CD14-positive monocyte (primary cell): Measurements from ENCODE around the gene ACTN4. TPM values are rescaled to one million over a fixed set of nuclear protein-coding genes. Genes with fewer than 3 reads are reported as not detected.
A peak's percentile ranks its signal among the peaks of the same experiment; 100 is the strongest.

Source experiments
- DNase-seq, 3 donors: peaks; one replicate each; pipeline ENCODE4 v3.0.0-alpha.2; 2011 to 2022
- H2AFZ ChIP-seq: 2 replicates; pipeline ENCODE4 v1.6.0; 2012; ENCODE audit warnings: mild to moderate bottlenecking, low read depth, low read length, inconsistent platforms; ENCODE audit not compliant: insufficient read depth, poor library complexity, severe bottlenecking
- H3K27ac ChIP-seq, 2 donors: 1 replicate in 1 of 2; 2 replicates in 1 of 2; pipeline ENCODE4 v1.5.1; 2012 to 2013; ENCODE audit warnings: low read length in 2 of 2, control low read depth in 1 of 2, inconsistent platforms in 1 of 2, low read depth in 1 of 2, mild to moderate bottlenecking in 1 of 2
- H3K27me3 ChIP-seq, 2 donors: one replicate each; pipeline versions ENCODE4 v1.6.0 to v1.6.1; 2011 to 2013; ENCODE audit warnings: low read length in 2 of 2; ENCODE audit not compliant: control insufficient read depth in 2 of 2, insufficient read depth in 2 of 2
- H3K36me3 ChIP-seq, 2 donors: replicated peaks in 1 of 2; 1 replicate in 1 of 2; 2 replicates in 1 of 2; pipeline versions ENCODE4 v1.5.1 to v1.6.1; 2012 to 2013; ENCODE audit warnings: low read length in 2 of 2, control low read depth in 1 of 2, inconsistent platforms in 1 of 2, mild to moderate bottlenecking in 1 of 2; ENCODE audit not compliant: insufficient read depth in 2 of 2, control insufficient read depth in 1 of 2
- H3K4me1 ChIP-seq, 2 donors: 1 replicate in 1 of 2; 2 replicates in 1 of 2; pipeline versions ENCODE4 v1.5.1 to v1.6.1; 2012 to 2013; ENCODE audit warnings: low read length in 2 of 2, control low read depth in 1 of 2, inconsistent platforms in 1 of 2, mild to moderate bottlenecking in 1 of 2, moderate library complexity in 1 of 2; ENCODE audit not compliant: insufficient read depth in 2 of 2, control insufficient read depth in 1 of 2
- H3K4me2 ChIP-seq: replicated peaks from 2 replicates; pipeline ENCODE3; 2012; ENCODE audit warnings: low read length, moderate library complexity, mild to moderate bottlenecking; ENCODE audit not compliant: poor library complexity, severe bottlenecking; ENCODE audit errors: extremely low read depth
- H3K4me3 ChIP-seq, 3 experiments: fragments of 200-600 bp in 1 of 3; sonication (generic) in 1 of 3; replicated peaks in 1 of 3; 1 replicate in 2 of 3; 2 replicates in 1 of 3; pipeline ENCODE4 v1.5.1; 2011 to 2013; ENCODE audit warnings: low read length in 3 of 3, mild to moderate bottlenecking in 3 of 3, control low read depth in 2 of 3, low read depth in 2 of 3, inconsistent platforms in 1 of 3, moderate library complexity in 1 of 3
- H3K79me2 ChIP-seq: 2 replicates; pipeline ENCODE4 v1.6.0; 2012; ENCODE audit warnings: mild to moderate bottlenecking, control low read depth, inconsistent platforms, low read length, moderate library complexity; ENCODE audit not compliant: insufficient read depth
- H3K9ac ChIP-seq: 2 replicates; pipeline ENCODE4 v1.6.0; 2017; ENCODE audit warnings: low read length, mild to moderate bottlenecking; ENCODE audit not compliant: insufficient read depth, poor library complexity, severe bottlenecking
- H3K9me3 ChIP-seq, 2 donors: replicated peaks in 1 of 2; 1 replicate in 1 of 2; 2 replicates in 1 of 2; pipeline versions ENCODE4 v1.5.1 to v1.6.1; 2012 to 2013; ENCODE audit warnings: low read length in 2 of 2, control low read depth in 1 of 2; ENCODE audit not compliant: control insufficient read depth in 1 of 2, insufficient read depth in 1 of 2
- H4K20me1 ChIP-seq: 2 replicates; pipeline ENCODE4 v1.6.0; 2012; ENCODE audit warnings: mild to moderate bottlenecking, low read length, control low read depth, moderate library complexity; ENCODE audit not compliant: insufficient read depth
- H3K27ac Mint-ChIP-seq, 7 donors: one replicate each; pipeline ENCODE4 v1.8.0; 2020; ENCODE audit warnings: mild to moderate bottlenecking in 7 of 7, mixed read lengths in 7 of 7, moderate library complexity in 6 of 7, inconsistent platforms in 2 of 7
- H3K27me3 Mint-ChIP-seq, 3 donors: one replicate each; pipeline ENCODE4 v1.8.0; 2021 to 2022; ENCODE audit warnings: low read depth in 3 of 3, mild to moderate bottlenecking in 3 of 3, mixed read lengths in 3 of 3, moderate library complexity in 3 of 3, inconsistent platforms in 1 of 3
- H3K36me3 Mint-ChIP-seq, 2 donors: one replicate each; pipeline ENCODE4 v1.8.0; 2020; ENCODE audit warnings: mixed read lengths in 2 of 2, inconsistent platforms in 1 of 2, mild to moderate bottlenecking in 1 of 2
- H3K4me1 Mint-ChIP-seq: one replicate; pipeline ENCODE4 v1.8.0; 2020; ENCODE audit warnings: mild to moderate bottlenecking, mixed read lengths
- H3K4me3 Mint-ChIP-seq, 2 donors: one replicate each; pipeline ENCODE4 v1.8.0; 2020; ENCODE audit warnings: mild to moderate bottlenecking in 2 of 2, mixed read lengths in 2 of 2, moderate library complexity in 1 of 2
- H3K9me3 Mint-ChIP-seq, 7 donors: one replicate each; pipeline ENCODE4 v1.8.0; 2020 to 2022; ENCODE audit warnings: mixed read lengths in 7 of 7, mild to moderate bottlenecking in 6 of 7, moderate library complexity in 6 of 7, inconsistent platforms in 2 of 7
- CTCF ChIP-seq: fragments of 200-600 bp; IDR thresholded peaks from one replicate; pipeline ENCODE4 v1.8.0; 2022; ENCODE audit warnings: antibody characterized with exemption, mild to moderate bottlenecking
- WGBS: methylation state at CpG from one replicate; pipeline ENCODE4 v1.1.5; 2013; ENCODE audit warnings: missing lambda C conversion rate; ENCODE audit not compliant: insufficient coverage; 5-methylcytosine and 5-hydroxymethylcytosine counted together
- intact Hi-C, 2 donors: fragments of 100-400 bp; cut with micrococcal nuclease; formaldehyde crosslinking; loops; one replicate each; pipeline versions ENCODE4 v1.15.0 to v1.15.1; 2023
- polyA plus RNA-seq, 3 donors: library from polyadenylated mRNA; depleted of rRNA in 1 of 3; unstranded in 2 of 3; stranded (reverse) in 1 of 3; fragments of 300-500 nt in 2 of 3; fragments of >200 nt in 1 of 3; fragmentation: Illumina TruSeq in 2 of 3; gene quantifications; 1 replicate in 2 of 3; 2 replicates in 1 of 3; pipeline ENCODE4 v1.2.3, GENCODE V29; 2012 to 2021

The ACTN4 gene
- polyA plus RNA-seq, 3 donors, result 8.4 to 177 (median 16.0) TPM

GRCh38 chr19:38650911-38651584, 3.6 kb downstream of the ACTN4 start:
- H3K4me2 ChIP-seq, result peak overlapping the region; percentile 85
- intact Hi-C loops, result no loop called here
- peak overlapping the region; percentile 57 for H3K9ac ChIP-seq
- TF ChIP-seq CTCF, result no peak
- H3K4me3 ChIP-seq, result peak overlapping the region in 1 of 3 experiments; percentile 98
- Mint-ChIP-seq H3K27me3 (no peaks in the 10 kb centered on the region), H3K36me3 (peaks cover 12 to 14% of the 10 kb centered on the region in 2 donors), H3K4me3 (peak overlapping the region; percentile 59 to 99), H3K27ac (peak overlapping the region; percentile 92 to 98 (median 96)), H3K4me1 (peaks cover 69% of the 10 kb centered on the region), H3K9me3 (peaks cover 0 to 2% (median 0%) of the 10 kb centered on the region in 7 donors)
- peaks cover 67 to 73% of the 10 kb centered on the region in 2 donors for H3K4me1 ChIP-seq
- H4K20me1 ChIP-seq, result peaks cover 61% of the 10 kb centered on the region
- no peak overlapping the region for H2AFZ ChIP-seq
- WGBS, result 80% methylated on average over 7 of the region's 12 CpGs
- no peaks in the 10 kb centered on the region for H3K9me3 ChIP-seq
- H3K79me2 ChIP-seq, result peaks cover 87% of the 10 kb centered on the region
- H3K27ac ChIP-seq, result peak overlapping the region; percentile 96
- no peaks in the 10 kb centered on the region for H3K27me3 ChIP-seq
- H3K36me3 ChIP-seq, result peaks cover 5 to 10% of the 10 kb centered on the region in 2 donors
- peak; percentile 56 to 82 (median 76) for DNase-seq

GRCh38 chr19:38653028-38653571, 5.7 kb downstream of the ACTN4 start:
- 30% methylated on average over 2 of the region's 7 CpGs for WGBS
- H3K27me3 Mint-ChIP-seq, result no peaks in the 10 kb centered on the region
- peak overlapping the region; percentile 92 to 98 (median 96) for H3K27ac Mint-ChIP-seq
- H3K9me3 ChIP-seq, result no peaks in the 10 kb centered on the region
- peak overlapping the region; percentile 96 for H3K27ac ChIP-seq
- intact Hi-C loops, result loop anchor here in 1 of 2 donors (2.0 kb wide), 1 partner anchor 32 kb away; no protein-coding TSS in a partner anchor
- H3K36me3 ChIP-seq, result peaks cover 5 to 19% of the 10 kb centered on the region in 2 donors
- H3K4me1 Mint-ChIP-seq, result peaks cover 87% of the 10 kb centered on the region
- peak overlapping the region in 1 of 3 experiments; percentile 98 for H3K4me3 ChIP-seq
- peak; percentile 67 to 87 (median 76) for DNase-seq
- H3K27me3 ChIP-seq, result no peaks in the 10 kb centered on the region
- TF ChIP-seq CTCF, result no peak
- no peak overlapping the region for H3K9ac ChIP-seq
- peaks cover 77% of the 10 kb centered on the region for H4K20me1 ChIP-seq
- peaks cover 0 to 2% (median 0%) of the 10 kb centered on the region in 7 donors for H3K9me3 Mint-ChIP-seq
- H3K4me3 Mint-ChIP-seq, result peak overlapping the region in 1 of 2 donors; percentile 66
- H2AFZ ChIP-seq, result no peak overlapping the region
- peaks cover 24 to 27% of the 10 kb centered on the region in 2 donors for H3K36me3 Mint-ChIP-seq
- H3K4me2 ChIP-seq, result peak overlapping the region; percentile 85
- H3K4me1 ChIP-seq, result peaks cover 76 to 87% of the 10 kb centered on the region in 2 donors
- H3K79me2 ChIP-seq, result peaks cover 100% of the 10 kb centered on the region
